ENCODE results near the gene TMPRSS7.

The TMPRSS7 gene

DNA sequence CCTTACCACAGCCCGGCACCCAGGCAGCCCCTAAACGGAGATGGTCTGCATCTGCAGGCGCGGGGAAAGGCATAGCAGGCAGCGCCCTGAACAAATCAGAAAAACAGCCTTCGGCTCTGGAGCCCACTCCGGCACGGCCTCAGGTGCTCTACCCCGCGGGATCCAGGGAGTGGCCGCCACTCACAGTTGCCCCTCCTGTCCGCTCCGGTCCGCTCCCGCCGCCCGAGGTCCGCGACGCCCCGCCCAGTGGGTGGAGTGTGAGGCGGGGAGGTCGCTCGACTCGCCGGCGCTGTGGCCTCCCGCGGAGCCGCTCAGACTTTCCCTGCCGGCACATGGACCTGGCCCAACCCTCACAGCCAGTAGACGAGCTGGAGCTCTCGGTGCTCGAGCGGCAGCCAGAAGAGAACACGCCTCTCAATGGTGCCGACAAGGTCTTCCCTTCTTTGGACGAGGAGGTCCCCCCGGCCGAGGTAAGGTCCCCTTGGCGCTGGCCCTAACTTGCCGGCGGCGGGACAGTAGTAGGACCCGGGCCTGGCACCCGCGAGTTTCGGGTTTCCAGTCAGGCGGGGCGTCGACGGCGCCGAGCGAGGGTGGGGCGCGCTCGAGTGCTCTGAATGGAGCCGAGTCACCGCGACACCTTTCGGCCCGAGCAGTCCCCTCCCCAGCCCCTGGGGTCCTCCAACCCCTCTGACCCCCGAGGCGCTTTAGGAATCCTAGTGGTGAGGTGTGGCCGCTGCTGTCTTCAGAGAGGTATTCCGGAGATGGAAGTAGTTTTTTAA lies 51.7 kb downstream of the TMPRSS7 start, which contains the start of gene C3orf52:
Gene C3orf52, plus strand, starts transcription at position 314 of the 779 bp plus-strand sequence. Its CDS starts 19 bp downstream, at position 333.
- peak; percentile 23 to 37 (median 33) for DNase-seq
- peaks cover 0 to 11% of the 10 kb centered on the region in 2 donors for H3K4me1 Mint-ChIP-seq (ENCODE audit: low read depth in 2 of 2)
- no peaks in the 10 kb centered on the region for H3K9me3 Mint-ChIP-seq
- H3K27me3 Mint-ChIP-seq = peaks cover 16 to 35% of the 10 kb centered on the region in 2 donors
- ATAC-seq (replicated peaks) = peak; percentile 88
- peak within 1 kb of the TSS; percentile 42 to 88 for H3K27ac Mint-ChIP-seq
- H3K36me3 Mint-ChIP-seq (ENCODE audit: insufficient read depth) = no peaks in the 10 kb centered on the region
- H3K4me3 Mint-ChIP-seq = peak within 1 kb of the TSS; percentile 80 to 85

DNA sequence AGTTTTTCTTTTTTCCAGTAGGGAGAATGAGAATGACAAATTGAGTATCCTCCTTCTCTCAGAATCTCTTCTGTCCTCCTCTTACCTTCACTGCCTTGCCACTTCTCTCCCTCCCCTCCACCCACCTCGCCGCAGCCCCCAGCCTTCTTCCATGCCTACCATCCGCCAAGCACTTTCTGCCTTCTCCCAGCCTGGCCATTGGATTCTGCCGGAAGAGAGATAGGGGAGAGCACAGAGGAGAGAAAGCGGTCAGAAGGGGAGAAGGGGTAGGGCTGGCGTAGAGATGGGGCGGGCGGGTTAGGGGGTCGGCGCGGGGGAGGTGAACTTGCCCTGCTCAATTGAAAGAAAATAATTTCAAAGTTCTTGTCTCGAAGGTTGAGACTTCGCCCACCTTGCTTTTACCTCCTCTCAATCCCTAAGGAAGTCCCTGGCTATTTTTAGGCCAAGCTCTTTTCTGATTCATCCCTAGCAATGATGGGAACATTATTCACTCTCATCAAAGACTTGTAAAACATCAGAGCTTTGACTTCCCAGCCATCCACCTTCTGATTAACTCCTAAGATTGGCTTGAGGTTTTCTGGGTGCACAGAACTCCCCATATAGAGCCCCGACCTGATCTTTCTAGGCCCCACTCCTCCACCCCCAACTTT lies 52.5 kb downstream of the TMPRSS7 start:
- Mint-ChIP-seq H3K9me3 (no peaks in the 10 kb centered on the region), H3K4me3 (peak overlapping the region; percentile 80 to 85), H3K27me3 (peaks cover 16 to 35% of the 10 kb centered on the region in 2 donors), H3K4me1 (ENCODE audit: low read depth in 2 of 2) (peaks cover 0 to 11% of the 10 kb centered on the region in 2 donors), H3K27ac (peak overlapping the region; percentile 42 to 88), H3K36me3 (ENCODE audit: insufficient read depth) (no peaks in the 10 kb centered on the region)
- ATAC-seq (replicated peaks) = no peak
- no peak for DNase-seq

DNA sequence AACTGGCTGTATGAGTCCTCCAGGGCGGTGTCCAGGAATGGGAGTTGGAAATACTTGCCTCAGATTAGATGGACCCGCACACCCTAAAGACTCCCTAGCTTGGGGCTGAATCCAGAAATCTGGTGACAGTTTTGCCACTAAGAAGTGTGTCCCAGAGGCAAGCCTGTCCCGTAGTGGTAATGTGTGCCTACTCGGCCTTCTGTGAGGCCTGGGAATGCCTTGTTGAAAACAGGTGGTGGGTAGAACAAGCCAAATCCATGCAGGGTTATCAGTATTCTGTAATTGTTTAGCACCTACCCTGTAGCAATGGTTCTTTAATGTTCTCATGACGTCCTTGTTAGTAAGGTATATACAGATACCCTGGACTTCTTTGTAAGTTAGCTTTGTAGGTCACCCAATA lies 53.2 kb downstream of the TMPRSS7 start:
- DNase-seq (no peak), ATAC-seq (replicated peaks) (no peak)
- no peaks in the 10 kb centered on the region for H3K9me3 Mint-ChIP-seq
- H3K4me3 Mint-ChIP-seq = peak overlapping the region in 1 of 2 donors; percentile 85
- peaks cover 3 to 11% of the 10 kb centered on the region in 2 donors for H3K4me1 Mint-ChIP-seq (ENCODE audit: low read depth in 2 of 2)
- H3K27me3 Mint-ChIP-seq = peaks cover 16 to 35% of the 10 kb centered on the region in 2 donors
- no peak overlapping the region for H3K27ac Mint-ChIP-seq
- no peaks in the 10 kb centered on the region for H3K36me3 Mint-ChIP-seq (ENCODE audit: insufficient read depth)

DNA sequence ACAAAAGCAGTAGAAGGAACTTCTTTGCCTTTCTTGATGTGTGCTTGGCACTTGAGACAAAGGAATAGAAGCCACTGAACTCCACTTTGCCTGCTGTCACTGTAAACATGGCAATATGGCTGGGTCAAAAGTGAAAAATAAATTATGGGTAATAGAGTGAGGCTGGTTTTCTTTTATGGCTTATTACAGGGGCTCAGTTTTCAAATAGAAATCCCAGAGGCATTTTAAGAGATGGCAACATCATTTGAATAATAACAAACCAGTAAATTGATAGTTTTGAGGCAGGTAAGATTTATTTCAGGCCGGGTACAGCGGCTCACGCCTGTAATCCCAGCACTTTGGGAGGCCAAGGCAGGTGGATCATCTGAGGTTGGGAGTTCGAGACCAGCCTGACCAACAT lies 54.4 kb downstream of the TMPRSS7 start:
- Mint-ChIP-seq H3K27me3 (peaks cover 16 to 42% of the 10 kb centered on the region in 2 donors), H3K4me1 (ENCODE audit: low read depth in 2 of 2) (peaks cover 6 to 11% of the 10 kb centered on the region in 2 donors), H3K4me3 (no peak overlapping the region), H3K27ac (no peak overlapping the region), H3K9me3 (no peaks in the 10 kb centered on the region), H3K36me3 (ENCODE audit: insufficient read depth) (no peaks in the 10 kb centered on the region)
- DNase-seq (no peak), ATAC-seq (replicated peaks) (no peak)

DNA sequence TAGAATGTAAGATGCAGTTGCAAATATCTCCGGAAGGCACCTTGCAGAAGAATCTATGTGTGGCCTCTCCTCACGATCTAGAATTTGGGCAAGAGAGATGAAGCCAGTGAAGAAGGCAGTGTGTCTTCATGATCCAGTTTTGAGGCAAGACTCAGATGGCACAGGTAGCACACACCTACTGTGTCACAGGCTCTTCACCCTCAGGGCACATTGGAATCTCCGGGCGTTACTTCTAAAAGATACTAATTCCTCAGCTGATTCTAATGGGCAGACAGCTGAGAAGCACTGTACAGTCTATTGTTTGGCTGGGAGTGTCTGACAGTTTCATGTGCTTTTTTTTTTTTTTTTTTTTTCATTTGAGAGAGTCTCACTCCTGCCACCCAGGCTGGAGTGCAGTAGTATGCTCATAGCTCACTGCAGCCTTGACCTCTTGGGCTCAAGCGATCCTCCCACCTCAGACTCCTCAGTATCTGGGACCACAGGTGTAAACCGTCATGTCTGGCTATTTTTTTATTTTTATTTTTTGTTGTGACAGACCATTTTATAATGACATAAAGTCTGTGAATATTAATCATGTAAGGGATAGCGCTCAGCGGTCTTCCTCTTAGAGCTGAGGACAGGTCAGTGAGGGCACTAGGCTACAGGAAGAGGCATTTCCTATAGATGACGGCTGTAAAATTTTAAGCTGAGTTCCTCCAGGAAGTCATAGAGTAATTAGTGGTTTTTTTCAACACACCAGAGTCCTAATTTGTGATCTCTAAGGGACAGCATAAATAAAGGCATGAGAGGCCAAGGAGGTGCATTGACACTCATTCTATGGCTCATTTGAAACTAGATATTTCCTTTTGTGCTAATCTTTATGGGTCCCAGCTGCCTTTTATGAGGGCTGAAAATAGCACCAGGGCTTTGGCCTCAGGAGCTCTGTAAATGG lies 55.7 kb downstream of the TMPRSS7 start:
- Mint-ChIP-seq H3K27ac (no peak overlapping the region), H3K36me3 (ENCODE audit: insufficient read depth) (no peaks in the 10 kb centered on the region), H3K4me1 (ENCODE audit: low read depth in 2 of 2) (peaks cover 6 to 11% of the 10 kb centered on the region in 2 donors), H3K9me3 (no peaks in the 10 kb centered on the region), H3K4me3 (no peak overlapping the region), H3K27me3 (peaks cover 16 to 48% of the 10 kb centered on the region in 2 donors)
- DNase-seq = no peak
- no peak for ATAC-seq (replicated peaks)

DNA sequence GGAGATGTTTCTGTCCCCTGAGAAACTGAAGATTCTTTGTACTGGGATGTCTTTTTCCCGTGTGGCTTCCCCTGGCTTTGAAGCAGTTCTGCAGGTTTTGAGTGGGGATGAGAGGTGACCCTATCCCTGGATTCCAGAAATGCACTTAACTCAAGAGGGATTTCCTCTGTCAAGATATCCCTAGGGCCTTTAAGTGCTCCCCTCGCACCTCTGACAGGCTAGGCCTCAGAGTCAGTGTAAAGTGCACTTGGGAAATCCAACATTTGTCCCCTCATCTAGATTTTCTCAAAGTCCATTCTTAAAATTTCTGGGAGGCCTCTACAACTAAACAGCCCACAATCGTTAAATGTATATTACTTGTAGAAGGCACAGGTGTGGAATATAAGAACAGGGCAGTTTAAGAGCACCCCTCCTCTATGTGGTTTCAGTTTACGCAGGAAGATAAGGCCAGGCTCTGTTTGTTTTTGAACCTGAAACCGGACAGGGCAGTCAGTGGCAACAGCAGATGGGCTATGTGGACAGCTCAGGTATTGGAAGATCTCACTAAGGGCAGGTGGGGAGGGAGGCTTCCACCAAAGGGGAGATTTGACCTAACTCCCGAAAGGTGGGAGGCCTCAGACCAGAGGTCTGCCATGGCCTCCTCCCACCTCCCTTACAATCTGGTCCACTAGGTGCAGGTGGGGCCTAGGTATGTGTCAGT lies 56.5 kb downstream of the TMPRSS7 start:
- Mint-ChIP-seq H3K27ac (no peak overlapping the region), H3K36me3 (ENCODE audit: insufficient read depth) (no peaks in the 10 kb centered on the region), H3K9me3 (no peaks in the 10 kb centered on the region), H3K27me3 (peaks cover 18 to 54% of the 10 kb centered on the region in 2 donors), H3K4me3 (no peak overlapping the region), H3K4me1 (ENCODE audit: low read depth in 2 of 2) (peaks cover 6 to 9% of the 10 kb centered on the region in 2 donors)
- ATAC-seq (replicated peaks) = no peak
- DNase-seq = no peak

DNA sequence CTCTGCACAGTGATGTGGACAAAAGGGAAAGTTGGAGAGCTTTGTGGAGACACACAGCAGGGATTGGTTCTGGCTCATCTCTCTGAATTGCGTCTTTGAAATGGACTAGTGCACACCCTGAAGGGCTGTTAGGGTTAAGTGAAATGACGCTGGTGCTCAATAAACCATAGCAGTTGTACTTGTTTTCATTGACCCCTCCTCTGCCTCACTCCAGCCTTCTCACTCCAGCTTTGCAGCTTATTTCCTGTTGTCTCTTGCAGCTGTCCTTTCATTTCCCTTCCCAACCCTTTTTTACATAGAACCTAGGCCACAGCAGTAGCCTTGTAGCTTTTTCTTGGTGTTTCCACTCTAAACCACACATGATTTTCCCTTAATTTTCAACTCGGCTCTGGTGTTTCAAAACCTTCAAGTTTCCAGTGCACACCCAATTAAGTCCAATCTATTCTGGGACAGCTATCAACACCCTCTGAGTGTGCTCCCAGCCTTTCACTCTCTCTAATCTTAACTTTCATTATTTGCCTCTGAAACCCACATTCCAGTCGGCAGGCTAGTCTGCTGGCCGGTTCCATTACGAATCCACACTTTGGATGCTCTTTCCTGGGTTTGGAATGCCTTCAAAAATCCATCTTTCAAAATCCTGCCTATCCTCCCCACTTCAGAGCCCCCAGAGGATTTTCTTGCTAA lies 58.1 kb downstream of the TMPRSS7 start:
- no peak for DNase-seq
- no peak overlapping the region for H3K4me3 Mint-ChIP-seq
- no peak overlapping the region for H3K27ac Mint-ChIP-seq
- peaks cover 0 to 6% of the 10 kb centered on the region in 2 donors for H3K4me1 Mint-ChIP-seq (ENCODE audit: low read depth in 2 of 2)
- ATAC-seq (replicated peaks) = no peak
- peaks cover 18 to 52% of the 10 kb centered on the region in 2 donors for H3K27me3 Mint-ChIP-seq
- H3K36me3 Mint-ChIP-seq (ENCODE audit: insufficient read depth) = no peaks in the 10 kb centered on the region
- H3K9me3 Mint-ChIP-seq = no peaks in the 10 kb centered on the region

DNA sequence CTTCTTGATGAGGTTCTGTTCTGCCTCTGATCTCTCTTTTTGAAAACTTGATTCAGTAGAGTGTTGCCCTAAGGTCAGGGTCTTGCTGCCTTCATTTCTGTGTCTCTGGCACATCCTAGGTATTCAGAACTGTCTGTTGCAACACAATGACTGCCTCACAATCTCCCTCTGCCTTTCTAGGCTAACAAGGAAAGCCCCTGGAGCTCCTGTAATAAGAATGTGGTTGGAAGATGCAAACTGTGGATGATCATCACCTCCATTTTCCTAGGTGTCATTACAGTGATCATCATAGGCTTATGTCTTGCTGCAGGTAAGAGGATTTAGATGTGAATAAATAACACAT lies 58.6 kb downstream of the TMPRSS7 start:
- Mint-ChIP-seq H3K9me3 (no peaks in the 10 kb centered on the region), H3K36me3 (ENCODE audit: insufficient read depth) (no peaks in the 10 kb centered on the region), H3K27me3 (peaks cover 20 to 46% of the 10 kb centered on the region in 2 donors), H3K27ac (no peak overlapping the region), H3K4me3 (no peak overlapping the region), H3K4me1 (ENCODE audit: low read depth in 2 of 2) (peaks cover 0 to 6% of the 10 kb centered on the region in 2 donors)
- no peak for DNase-seq
- ATAC-seq (replicated peaks) = no peak

DNA sequence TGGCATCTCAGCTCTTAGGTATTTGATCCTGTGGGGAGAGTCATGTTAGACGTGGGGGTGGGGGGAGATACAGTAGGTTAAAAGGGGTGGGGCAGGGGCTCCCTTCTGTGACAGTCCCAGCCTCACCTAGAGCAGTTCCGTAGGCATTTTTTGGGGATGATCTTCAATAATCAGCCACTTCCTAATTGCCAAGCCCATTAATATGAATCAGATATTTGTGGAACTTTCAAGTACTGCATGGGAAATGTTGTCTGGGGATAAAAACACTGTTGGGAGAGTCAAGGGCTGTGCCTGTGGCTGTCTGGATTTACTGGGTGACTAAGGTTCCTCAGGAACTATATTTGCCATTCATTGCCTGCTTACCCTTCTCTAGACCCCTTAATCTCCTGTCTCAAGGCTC lies 61.2 kb downstream of the TMPRSS7 start:
- Mint-ChIP-seq H3K4me3 (no peak overlapping the region), H3K27me3 (peaks cover 15 to 26% of the 10 kb centered on the region in 2 donors), H3K4me1 (ENCODE audit: low read depth in 2 of 2) (peaks cover 0 to 6% of the 10 kb centered on the region in 2 donors), H3K36me3 (ENCODE audit: insufficient read depth) (no peaks in the 10 kb centered on the region), H3K9me3 (no peaks in the 10 kb centered on the region), H3K27ac (no peak overlapping the region)
- DNase-seq = no peak
- ATAC-seq (replicated peaks) = no peak

DNA sequence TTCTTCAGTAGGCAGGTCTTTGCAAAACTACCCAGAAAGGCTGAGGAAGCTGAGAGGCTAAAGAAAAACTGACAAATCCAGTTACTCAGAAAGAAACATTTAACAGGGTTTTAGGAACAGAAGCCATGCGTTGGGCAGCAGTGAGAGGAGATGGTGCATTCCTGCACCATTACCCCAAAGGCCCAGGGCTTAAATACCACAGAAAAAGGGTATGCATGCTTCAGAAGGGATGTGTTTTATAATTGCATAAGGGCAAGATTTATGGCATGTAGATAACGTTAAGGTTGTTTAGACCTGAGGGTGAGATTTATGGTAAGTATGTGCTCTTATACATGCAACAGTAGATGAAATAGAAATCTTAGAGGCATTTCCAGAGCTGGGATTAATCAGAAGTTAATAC lies 61.6 kb downstream of the TMPRSS7 start:
- Mint-ChIP-seq H3K36me3 (ENCODE audit: insufficient read depth) (no peaks in the 10 kb centered on the region), H3K4me1 (ENCODE audit: low read depth in 2 of 2) (peaks cover 0 to 6% of the 10 kb centered on the region in 2 donors), H3K27ac (no peak overlapping the region), H3K27me3 (peaks cover 15 to 26% of the 10 kb centered on the region in 2 donors), H3K9me3 (no peaks in the 10 kb centered on the region), H3K4me3 (no peak overlapping the region)
- DNase-seq (no peak), ATAC-seq (replicated peaks) (no peak)

DNA sequence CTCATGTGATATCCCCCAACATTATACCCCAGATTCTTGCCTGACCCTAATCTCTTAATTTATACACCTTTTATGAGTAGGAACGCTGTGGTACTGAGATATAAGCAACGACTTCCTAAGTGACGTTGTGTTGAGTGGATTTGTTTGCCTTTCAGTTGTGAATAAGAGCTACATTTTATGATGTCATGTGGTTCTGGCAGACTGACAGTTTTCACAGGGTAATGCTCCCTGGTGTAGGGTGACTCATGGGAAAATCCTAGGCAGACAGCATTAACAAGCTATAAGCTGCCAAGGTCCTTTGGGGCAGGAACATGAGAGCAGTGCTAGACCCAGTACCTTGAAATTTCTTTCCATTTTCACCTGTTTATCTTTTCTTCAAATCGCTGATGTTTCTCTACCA lies 62.8 kb downstream of the TMPRSS7 start:
- Mint-ChIP-seq H3K27ac (no peak overlapping the region), H3K9me3 (no peaks in the 10 kb centered on the region), H3K4me3 (no peak overlapping the region), H3K27me3 (peaks cover 15 to 26% of the 10 kb centered on the region in 2 donors), H3K4me1 (ENCODE audit: low read depth in 2 of 2) (peaks cover 0 to 6% of the 10 kb centered on the region in 2 donors), H3K36me3 (ENCODE audit: insufficient read depth) (no peaks in the 10 kb centered on the region)
- ATAC-seq (replicated peaks) (no peak), DNase-seq (no peak)

DNA sequence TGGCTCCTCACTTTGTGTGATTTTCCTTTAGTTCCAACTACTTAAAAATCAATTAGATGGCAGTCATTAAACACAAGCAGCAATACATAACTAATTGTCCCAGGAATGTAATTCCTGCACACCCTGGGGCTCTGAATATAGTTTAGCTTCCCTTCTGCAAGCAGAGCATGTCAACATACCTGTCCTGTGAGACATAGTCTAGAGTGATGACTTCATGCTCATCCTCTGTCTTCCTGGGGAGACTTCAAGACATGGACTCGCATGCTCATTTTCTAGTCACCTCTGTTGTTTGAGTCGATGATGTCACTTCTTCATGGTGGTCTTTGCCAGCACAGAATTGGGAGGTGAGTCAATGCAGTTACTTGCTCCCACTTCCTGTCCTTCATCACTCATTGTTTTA lies 67.4 kb downstream of the TMPRSS7 start:
- Mint-ChIP-seq H3K27me3 (peaks cover 8 to 12% of the 10 kb centered on the region in 2 donors), H3K4me3 (no peak overlapping the region), H3K27ac (no peak overlapping the region), H3K4me1 (ENCODE audit: low read depth in 2 of 2) (no peaks in the 10 kb centered on the region), H3K36me3 (ENCODE audit: insufficient read depth) (no peaks in the 10 kb centered on the region), H3K9me3 (no peaks in the 10 kb centered on the region)
- ATAC-seq (replicated peaks) = no peak
- DNase-seq = no peak
